WTC11 (cell line): Measurements from ENCODE around the gene PEX16. TPM values are rescaled to one million over a fixed set of nuclear protein-coding genes. Genes with fewer than 3 reads are reported as not detected.

Experiments
- ATAC-seq: fragments of 200-7000 bp; cut with Tn5 transposase; 2 replicates; pipeline ENCODE4 v1.10.0; 2021; ENCODE audit warnings: mild to moderate bottlenecking, moderate library complexity
- CTCF ChIA-PET: fragments of 300-600 bp; sonication (Branson Sonifier 250); formaldehyde crosslinking; loops from one replicate; lab custom pipeline; 2021; ENCODE audit warnings: antibody characterized with exemption; lab: Charles Lee
- POLR2A ChIA-PET: fragments of 350-600 bp; sonication (Branson Sonifier 250); formaldehyde crosslinking; loops from one replicate; lab custom pipeline; 2021; ENCODE audit warnings: antibody characterized with exemption; lab: Charles Lee
- DNase-seq: peaks from one replicate; pipeline ENCODE4 v3.0.0; 2021; ENCODE audit warnings: low spot score
- H3K27ac Mint-ChIP-seq: 2 replicates; pipeline ENCODE4 v1.8.0; 2021; ENCODE audit warnings: mixed read lengths
- H3K27me3 Mint-ChIP-seq: 2 replicates; pipeline ENCODE4 v1.8.0; 2021; ENCODE audit warnings: low read depth, mild to moderate bottlenecking, moderate library complexity, mixed read lengths
- H3K36me3 Mint-ChIP-seq: 2 replicates; pipeline ENCODE4 v1.8.0; 2021; ENCODE audit warnings: mixed read lengths
- H3K4me1 Mint-ChIP-seq: 2 replicates; pipeline ENCODE4 v1.8.0; 2022; ENCODE audit warnings: mixed read lengths
- H3K4me3 Mint-ChIP-seq: 2 replicates; pipeline ENCODE4 v1.8.0; 2021; ENCODE audit warnings: mild to moderate bottlenecking, moderate library complexity, mixed read lengths
- H3K9me3 Mint-ChIP-seq: 2 replicates; pipeline ENCODE4 v1.8.0; 2021; ENCODE audit warnings: mixed read lengths
- CBFB ChIP-seq: sonication (generic); formaldehyde crosslinking; IDR thresholded peaks from 2 replicates; pipeline ENCODE4 v1.8.1; 2022; ENCODE audit warnings: mild to moderate bottlenecking, low read depth, missing genetic modification reagents
- CREB1 ChIP-seq: sonication (generic); formaldehyde crosslinking; IDR thresholded peaks from 2 replicates; pipeline ENCODE4 v1.8.0; 2023; ENCODE audit warnings: mild to moderate bottlenecking, missing genetic modification reagents
- CTCF ChIP-seq: fragments of 200-600 bp; IDR thresholded peaks from 2 replicates; pipeline ENCODE4 v1.8.0; 2022; ENCODE audit warnings: antibody characterized with exemption
- ESRRA ChIP-seq: sonication (generic); formaldehyde crosslinking; IDR thresholded peaks from 2 replicates; pipeline ENCODE4 v1.8.1; 2022; ENCODE audit warnings: mild to moderate bottlenecking, missing genetic modification reagents, borderline replicate concordance
- HMGA2 ChIP-seq: fragments of 250-450 bp; sonication (Bioruptor Pico); IDR thresholded peaks from 2 replicates; pipeline ENCODE4 v1.4.0; 2021; ENCODE audit warnings: mild to moderate bottlenecking, moderate library complexity
- JUN ChIP-seq: sonication (generic); formaldehyde crosslinking; IDR thresholded peaks from 2 replicates; pipeline ENCODE4 v1.8.0; 2023; ENCODE audit warnings: mild to moderate bottlenecking, missing genetic modification reagents
- MXD4 ChIP-seq: fragments of 250-450 bp; sonication (Bioruptor Pico); IDR thresholded peaks from 2 replicates; pipeline ENCODE4 v1.8.0; 2021; ENCODE audit warnings: mild to moderate bottlenecking, moderate library complexity, borderline replicate concordance
- PRDM15 ChIP-seq: sonication (generic); formaldehyde crosslinking; IDR thresholded peaks from 2 replicates; pipeline ENCODE4 v1.8.0; 2022; ENCODE audit warnings: missing genetic modification reagents
- PREB ChIP-seq: sonication (generic); formaldehyde crosslinking; IDR thresholded peaks from 2 replicates; pipeline ENCODE4 v1.8.1; 2022; ENCODE audit warnings: mild to moderate bottlenecking, missing genetic modification reagents, moderate library complexity, borderline replicate concordance
- PRRX2 ChIP-seq: fragments of 250-450 bp; sonication (Bioruptor Pico); IDR thresholded peaks from 2 replicates; pipeline ENCODE4 v1.8.0; 2021; ENCODE audit warnings: mild to moderate bottlenecking
- SMAD4 ChIP-seq: sonication (generic); formaldehyde crosslinking; IDR thresholded peaks from 2 replicates; pipeline ENCODE4 v1.8.0; 2022; ENCODE audit warnings: mild to moderate bottlenecking, missing genetic modification reagents
- TEAD1 ChIP-seq: sonication (generic); formaldehyde crosslinking; IDR thresholded peaks from 2 replicates; pipeline ENCODE4 v1.8.0; 2022; ENCODE audit warnings: mild to moderate bottlenecking, missing genetic modification reagents
- TEAD4 ChIP-seq: sonication (generic); formaldehyde crosslinking; IDR thresholded peaks from 2 replicates; pipeline ENCODE4 v1.8.0; 2022; ENCODE audit warnings: mild to moderate bottlenecking, missing genetic modification reagents
- ZBTB21 ChIP-seq: sonication (generic); formaldehyde crosslinking; IDR thresholded peaks from 2 replicates; pipeline ENCODE4 v1.8.1; 2023; ENCODE audit warnings: mild to moderate bottlenecking, missing genetic modification reagents, borderline replicate concordance
- ZBTB43 ChIP-seq: sonication (generic); formaldehyde crosslinking; IDR thresholded peaks from 2 replicates; pipeline ENCODE4 v1.8.1; 2023; ENCODE audit warnings: mild to moderate bottlenecking, missing genetic modification reagents
- ZNF219 ChIP-seq: sonication (generic); formaldehyde crosslinking; IDR thresholded peaks from 2 replicates; pipeline ENCODE4 v1.8.0; 2023; ENCODE audit warnings: missing genetic modification reagents, mild to moderate bottlenecking, borderline replicate concordance
- ZNF232 ChIP-seq: sonication (generic); formaldehyde crosslinking; IDR thresholded peaks from 2 replicates; pipeline ENCODE4 v1.8.0; 2022; ENCODE audit warnings: mild to moderate bottlenecking, missing genetic modification reagents
- ZNF423 ChIP-seq: fragments of 250-450 bp; sonication (Bioruptor Pico); IDR thresholded peaks from 2 replicates; pipeline ENCODE4 v2.1.2; 2022; ENCODE audit warnings: mild to moderate bottlenecking, moderate library complexity
- total RNA-seq: library from RNA; stranded (reverse); gene quantifications from 3 replicates; pipeline ENCODE4 v1.2.3, GENCODE V29; 2021
- TF ChIP-seq, protein P1 (sequence below): sonication (generic); formaldehyde crosslinking; IDR thresholded peaks from 2 replicates; pipeline ENCODE4 v1.8.0; 2022; ENCODE audit warnings: mild to moderate bottlenecking, missing genetic modification reagents
- TF ChIP-seq, protein P2 (sequence below): sonication (generic); formaldehyde crosslinking; IDR thresholded peaks from 2 replicates; pipeline ENCODE4 v1.8.1; 2022; ENCODE audit warnings: low read depth, missing genetic modification reagents, borderline replicate concordance

Gene PEX16
- total RNA-seq, 1 experiment from 2014 or later: 39.3 TPM

- peaks cover 10% of the 10 kb centered on the region for H3K4me1 Mint-ChIP-seq
- H3K4me3 Mint-ChIP-seq: no peak overlapping the region
- no peak for TF ChIP-seq ESRRA (CRISPR knock-in tag)
- TF ChIP-seq, protein P1, sequence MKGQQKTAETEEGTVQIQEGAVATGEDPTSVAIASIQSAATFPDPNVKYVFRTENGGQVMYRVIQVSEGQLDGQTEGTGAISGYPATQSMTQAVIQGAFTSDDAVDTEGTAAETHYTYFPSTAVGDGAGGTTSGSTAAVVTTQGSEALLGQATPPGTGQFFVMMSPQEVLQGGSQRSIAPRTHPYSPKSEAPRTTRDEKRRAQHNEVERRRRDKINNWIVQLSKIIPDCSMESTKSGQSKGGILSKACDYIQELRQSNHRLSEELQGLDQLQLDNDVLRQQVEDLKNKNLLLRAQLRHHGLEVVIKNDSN (CRISPR knock-in tag): no peak
- no peak for TF ChIP-seq JUN
- TF ChIP-seq ZNF219: no peak
- TF ChIP-seq TEAD1 (CRISPR knock-in tag): no peak
- no peak for TF ChIP-seq SMAD4 (CRISPR knock-in tag)
- no peak for TF ChIP-seq PREB (CRISPR knock-in tag)
- H3K9me3 Mint-ChIP-seq: no peaks in the 10 kb centered on the region
- ATAC-seq (no peak), DNase-seq (no peak)
- CTCF ChIA-PET: interaction anchor here (0.6 to 4.2 kb wide), 4 partner anchors 10 to 66 kb away, joined by 3 to 13 read pairs (median 4); no protein-coding TSS in a partner anchor
- no peak overlapping the region for H3K27ac Mint-ChIP-seq
- POLR2A ChIA-PET: interaction anchor here (0.6 to 1.0 kb wide), 3 partner anchors 17 to 376 kb away, joined by 3 to 4 read pairs (median 3); no protein-coding TSS in a partner anchor
- H3K36me3 Mint-ChIP-seq: peaks cover 11% of the 10 kb centered on the region; the same call in 1 of the 2 replicates
- no peaks in the 10 kb centered on the region; the same call in 1 of the 2 replicates for H3K27me3 Mint-ChIP-seq
These were observed 22.2 kb upstream of the PEX16 start for GRCh38 chr11:45939836-45940235.

GRCh38 chr11:45937916-45938315 is 20.2 kb upstream of the PEX16 start:
- ChIA-PET CTCF (interaction anchor here (2.2 to 4.2 kb wide), 2 partner anchors 65 to 68 kb away, joined by 8 to 13 read pairs; no protein-coding TSS in a partner anchor), POLR2A (no interaction called here)
- no peak for TF ChIP-seq ZNF232 (CRISPR knock-in tag)
- peak overlapping the region; percentile 68; the same call in 1 of the 2 replicates for H3K27ac Mint-ChIP-seq
- peaks cover 5% of the 10 kb centered on the region; the same call in 1 of the 2 replicates for H3K36me3 Mint-ChIP-seq
- no peaks in the 10 kb centered on the region for H3K9me3 Mint-ChIP-seq
- H3K27me3 Mint-ChIP-seq: no peaks in the 10 kb centered on the region; the same call in 1 of the 2 replicates
- ATAC-seq: peak; percentile 53
- peaks cover 10% of the 10 kb centered on the region for H3K4me1 Mint-ChIP-seq
- no peak for DNase-seq
- H3K4me3 Mint-ChIP-seq: no peak overlapping the region

GRCh38 chr11:45936511-45937054 is 18.9 kb upstream of the PEX16 start:
- peak overlapping the region; percentile 73; the same call in 1 of the 2 replicates for H3K27ac Mint-ChIP-seq
- DNase-seq (no peak), ATAC-seq (no peak)
- POLR2A ChIA-PET: interaction anchor here (0.6 to 1.8 kb wide), 3 partner anchors 15 to 225 kb away, joined by 3 to 6 read pairs (median 3); partner anchors contain the start of gene LARGE2
- peaks cover 12% of the 10 kb centered on the region for H3K36me3 Mint-ChIP-seq
- H3K4me3 Mint-ChIP-seq: no peak overlapping the region
- no peaks in the 10 kb centered on the region for H3K9me3 Mint-ChIP-seq
- peaks cover 10% of the 10 kb centered on the region for H3K4me1 Mint-ChIP-seq
- no peaks in the 10 kb centered on the region; the same call in 1 of the 2 replicates for H3K27me3 Mint-ChIP-seq
- CTCF ChIA-PET: interaction anchor here (4.2 kb wide), 1 partner anchor 70 kb away, joined by 13 read pairs; no protein-coding TSS in a partner anchor
- TF ChIP-seq CBFB (no peak), ESRRA (CRISPR knock-in tag) (no peak), CREB1 (CRISPR knock-in tag) (no peak), HMGA2 (no peak), ZNF423 (CRISPR knock-in tag) (no peak), PRDM15 (CRISPR knock-in tag) (no peak), ZBTB21 (no peak), MXD4 (no peak), PRRX2 (no peak), CTCF (no peak), ZBTB43 (CRISPR knock-in tag) (no peak), TEAD4 (CRISPR knock-in tag) (no peak)
- TF ChIP-seq, protein P2, sequence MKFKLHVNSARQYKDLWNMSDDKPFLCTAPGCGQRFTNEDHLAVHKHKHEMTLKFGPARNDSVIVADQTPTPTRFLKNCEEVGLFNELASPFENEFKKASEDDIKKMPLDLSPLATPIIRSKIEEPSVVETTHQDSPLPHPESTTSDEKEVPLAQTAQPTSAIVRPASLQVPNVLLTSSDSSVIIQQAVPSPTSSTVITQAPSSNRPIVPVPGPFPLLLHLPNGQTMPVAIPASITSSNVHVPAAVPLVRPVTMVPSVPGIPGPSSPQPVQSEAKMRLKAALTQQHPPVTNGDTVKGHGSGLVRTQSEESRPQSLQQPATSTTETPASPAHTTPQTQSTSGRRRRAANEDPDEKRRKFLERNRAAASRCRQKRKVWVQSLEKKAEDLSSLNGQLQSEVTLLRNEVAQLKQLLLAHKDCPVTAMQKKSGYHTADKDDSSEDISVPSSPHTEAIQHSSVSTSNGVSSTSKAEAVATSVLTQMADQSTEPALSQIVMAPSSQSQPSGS (CRISPR knock-in tag): no peak
- TF ChIP-seq, protein P1 (CRISPR knock-in tag): no peak
